GM18502 (cell line): Measurements from ENCODE around the gene TMEM218.
"Not testable (repeated sequence)": the region's sequence is repeated elsewhere in the genome, so short reads cannot be mapped to it uniquely, and the experiment has no call there.

Experiments
- ATAC-seq: cut with Tn5 transposase; IDR thresholded peaks from one replicate; pipeline ENCODE4 v1.9.1; 2021; ENCODE audit warnings: mild to moderate bottlenecking; ENCODE audit not compliant: unreplicated experiment, poor library complexity

Gene TMEM218

GRCh38 chr11:125091247-125091876 lies 20.1 kb downstream of the TMEM218 start:
- ATAC-seq: no peak

GRCh38 chr11:125090816-125091215 lies 20.6 kb downstream of the TMEM218 start:
- no peak for ATAC-seq

- not testable (repeated sequence) for ATAC-seq
These were observed 21.3 kb downstream of the TMEM218 start for GRCh38 chr11:125090151-125090550.

GRCh38 chr11:125089481-125089880 lies 21.9 kb downstream of the TMEM218 start:
- not testable (repeated sequence) for ATAC-seq

- ATAC-seq: no peak
These were observed 22.6 kb downstream of the TMEM218 start for GRCh38 chr11:125088576-125089455.

- no peak for ATAC-seq
These were observed 23.3 kb downstream of the TMEM218 start for GRCh38 chr11:125088123-125088522.

GRCh38 chr11:125086633-125087296 lies 24.7 kb downstream of the TMEM218 start:
- ATAC-seq: no peak

- ATAC-seq: no peak
These were observed 25.9 kb downstream of the TMEM218 start for GRCh38 chr11:125085301-125086081.

- ATAC-seq: no peak
These were observed 26.6 kb downstream of the TMEM218 start for GRCh38 chr11:125084761-125085231.

- no peak for ATAC-seq
These were observed 27.4 kb downstream of the TMEM218 start for GRCh38 chr11:125084057-125084416.

GRCh38 chr11:125083312-125084056 lies 27.9 kb downstream of the TMEM218 start:
- ATAC-seq: no peak

- no peak for ATAC-seq
These were observed 28.7 kb downstream of the TMEM218 start for GRCh38 chr11:125082611-125083311.

GRCh38 chr11:125082040-125082439 lies 29.4 kb downstream of the TMEM218 start:
- ATAC-seq: no peak

GRCh38 chr11:125081098-125081798 lies 30.2 kb downstream of the TMEM218 start:
- no peak for ATAC-seq

GRCh38 chr11:125080531-125080911 lies 30.9 kb downstream of the TMEM218 start:
- no peak for ATAC-seq

- no peak for ATAC-seq
These were observed 31.4 kb downstream of the TMEM218 start for GRCh38 chr11:125079878-125080530.

- no peak for ATAC-seq
These were observed 32.1 kb downstream of the TMEM218 start for GRCh38 chr11:125079151-125079877.
